Testis (tissue), 3 donors: Measurements from ENCODE around the gene ADORA1. TPM values are rescaled to one million over a fixed set of nuclear protein-coding genes. Genes with fewer than 3 reads are reported as not detected.
A peak's percentile ranks its signal among the peaks of the same experiment; 100 is the strongest.

Experiments
- DNase-seq: peaks from one replicate; pipeline ENCODE4 v3.0.0-alpha.2; 2019
- H3K27ac ChIP-seq, 2 donors: fragments of 200-600 bp; sonication (generic); one replicate each; pipeline ENCODE4 v1.5.1; 2019
- H3K27me3 ChIP-seq: fragments of 200-600 bp; sonication (generic); one replicate; pipeline ENCODE4 v1.5.1; 2019
- H3K36me3 ChIP-seq: fragments of 200-600 bp; sonication (generic); one replicate; pipeline ENCODE4 v1.5.1; 2017; ENCODE audit warnings: low read depth; ENCODE audit errors: missing control alignments
- H3K4me1 ChIP-seq: fragments of 200-600 bp; sonication (generic); one replicate; pipeline ENCODE4 v1.5.1; 2019
- H3K4me3 ChIP-seq, 2 donors: fragments of 200-600 bp; sonication (generic); one replicate each; pipeline ENCODE4 v1.5.1; 2017 to 2019
- H3K9me3 ChIP-seq: fragments of 200-600 bp; sonication (generic); one replicate; pipeline ENCODE4 v1.5.1; 2017
- POLR2A ChIP-seq: fragments of 450-650 bp; IDR thresholded peaks from one replicate; pipeline ENCODE4 v1.6.1; 2017; ENCODE audit warnings: antibody characterized with exemption, mild to moderate bottlenecking, moderate library complexity
- WGBS, 2 donors: methylation state at CpG; one replicate each; pipeline ENCODE4 v1.1.5; 2018; 5-methylcytosine and 5-hydroxymethylcytosine counted together
- intact Hi-C: fragments of 100-400 bp; cut with DNase I; formaldehyde crosslinking; loops from one replicate; pipeline ENCODE4 v1.15.1; 2023; ENCODE audit warnings: low total_unique reads
- polyA plus RNA-seq: library from polyadenylated mRNA; stranded (reverse); fragments of 350-450 nt; fragmentation: Illumina TruSeq; extraction: RNeasy Lipid Tissue Mini Kit (QIAGEN cat#74804); gene quantifications from one replicate; pipeline ENCODE4 v1.2.3, GENCODE V29; 2014; ENCODE audit warnings: low read depth, low replicate concordance; ENCODE audit not compliant: insufficient read depth
- total RNA-seq, 2 donors: library from RNA; depleted of rRNA; stranded (reverse); fragments of >200 nt; gene quantifications; one replicate each; pipeline ENCODE4 v1.2.3, GENCODE V29; 2016
- TF ChIP-seq, protein P1 (sequence below), 3 experiments: fragments of 450-650 bp in 2 of 3; fragments of 200-600 bp in 1 of 3; sonication (generic) in 1 of 3; IDR thresholded peaks; one replicate each; pipeline ENCODE4 v1.5.1; 2016 to 2019; ENCODE audit warnings: antibody characterized with exemption in 3 of 3, mild to moderate bottlenecking in 2 of 3, moderate library complexity in 1 of 3

The ADORA1 gene
- total and polyA plus RNA-seq, 3 donors from 2014 or later = 43.2 to 68.6 (median 61.9) TPM

DNA sequence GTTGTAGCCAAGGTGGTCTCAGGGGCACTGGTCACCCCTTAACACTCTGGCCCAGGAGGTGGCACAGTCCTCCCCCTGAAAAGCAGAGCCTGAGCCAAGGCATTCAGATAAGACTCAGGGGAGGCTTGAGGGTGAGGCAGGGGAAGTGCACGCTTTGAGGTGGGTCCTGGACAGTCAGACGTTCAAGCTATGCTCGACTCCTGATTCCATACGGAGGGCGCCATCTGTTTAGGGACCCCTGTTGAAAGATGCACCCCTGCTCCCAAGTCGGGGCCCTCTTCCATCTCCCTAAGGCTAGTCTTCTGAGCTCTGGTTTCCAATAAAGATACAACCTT is 71.9 kb downstream of the ADORA1 start:
- 88% methylated on average over 6 of the region's 6 CpGs for WGBS, 2 donors
- Histone ChIP-seq H3K4me3 (no peak overlapping the region), H3K4me1 (no peaks in the 10 kb centered on the region), H3K9me3 (no peaks in the 10 kb centered on the region), H3K27me3 (no peaks in the 10 kb centered on the region), H3K27ac (no peak overlapping the region), H3K36me3 (no peaks in the 10 kb centered on the region)
- intact Hi-C loops = no loop called here
- no peak for DNase-seq
- TF ChIP-seq POLR2A = no peak
- TF ChIP-seq, protein P1, sequence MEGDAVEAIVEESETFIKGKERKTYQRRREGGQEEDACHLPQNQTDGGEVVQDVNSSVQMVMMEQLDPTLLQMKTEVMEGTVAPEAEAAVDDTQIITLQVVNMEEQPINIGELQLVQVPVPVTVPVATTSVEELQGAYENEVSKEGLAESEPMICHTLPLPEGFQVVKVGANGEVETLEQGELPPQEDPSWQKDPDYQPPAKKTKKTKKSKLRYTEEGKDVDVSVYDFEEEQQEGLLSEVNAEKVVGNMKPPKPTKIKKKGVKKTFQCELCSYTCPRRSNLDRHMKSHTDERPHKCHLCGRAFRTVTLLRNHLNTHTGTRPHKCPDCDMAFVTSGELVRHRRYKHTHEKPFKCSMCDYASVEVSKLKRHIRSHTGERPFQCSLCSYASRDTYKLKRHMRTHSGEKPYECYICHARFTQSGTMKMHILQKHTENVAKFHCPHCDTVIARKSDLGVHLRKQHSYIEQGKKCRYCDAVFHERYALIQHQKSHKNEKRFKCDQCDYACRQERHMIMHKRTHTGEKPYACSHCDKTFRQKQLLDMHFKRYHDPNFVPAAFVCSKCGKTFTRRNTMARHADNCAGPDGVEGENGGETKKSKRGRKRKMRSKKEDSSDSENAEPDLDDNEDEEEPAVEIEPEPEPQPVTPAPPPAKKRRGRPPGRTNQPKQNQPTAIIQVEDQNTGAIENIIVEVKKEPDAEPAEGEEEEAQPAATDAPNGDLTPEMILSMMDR (IDR thresholded peaks at IDR 0.05) = no peak

DNA sequence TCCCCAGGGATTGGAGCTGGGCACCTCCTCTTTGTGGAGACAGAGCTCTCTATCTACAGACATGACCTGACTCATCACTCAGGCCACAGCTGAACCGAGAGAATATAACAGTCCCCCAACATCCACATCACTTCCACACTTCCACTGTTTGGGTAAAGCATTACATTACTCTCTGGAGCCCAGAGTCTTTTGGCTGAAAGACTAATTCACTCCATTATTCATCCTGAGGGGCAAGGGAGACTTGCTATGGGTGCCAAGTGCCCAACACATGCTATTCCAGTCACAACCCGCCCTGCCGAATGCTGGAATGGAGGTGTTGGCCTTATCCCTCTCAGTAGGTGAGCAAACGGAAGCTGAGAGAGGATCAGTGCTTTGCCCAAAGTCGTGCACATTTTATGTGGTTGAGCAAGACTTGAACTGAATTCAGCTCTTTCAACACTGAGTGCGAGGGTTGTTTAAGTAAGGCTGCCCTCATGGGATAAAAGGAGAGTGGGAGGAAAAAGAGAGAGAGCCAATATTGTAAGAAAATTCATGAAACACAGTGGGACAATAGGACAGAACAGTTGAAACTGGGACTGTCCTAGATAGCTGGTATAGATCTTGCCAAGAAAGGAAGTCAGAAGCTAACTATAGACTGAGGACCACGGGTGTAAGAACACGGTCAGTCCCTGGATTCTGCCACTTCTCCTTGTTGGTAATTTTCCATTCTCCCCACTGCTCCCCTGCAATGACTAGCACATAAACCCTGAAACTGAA is 72.5 kb downstream of the ADORA1 start:
- Histone ChIP-seq H3K27ac (peak overlapping the region in 1 of 2 donors; percentile 15), H3K27me3 (no peaks in the 10 kb centered on the region), H3K4me3 (no peak overlapping the region), H3K4me1 (no peaks in the 10 kb centered on the region), H3K9me3 (no peaks in the 10 kb centered on the region), H3K36me3 (no peaks in the 10 kb centered on the region)
- no peak for DNase-seq
- intact Hi-C loops = no loop called here
- WGBS, 2 donors = 59 to 78% methylated on average over 8 of the region's 8 CpGs
- TF ChIP-seq, protein P1 (IDR thresholded peaks at IDR 0.05) = no peak
- no peak for TF ChIP-seq POLR2A

DNA sequence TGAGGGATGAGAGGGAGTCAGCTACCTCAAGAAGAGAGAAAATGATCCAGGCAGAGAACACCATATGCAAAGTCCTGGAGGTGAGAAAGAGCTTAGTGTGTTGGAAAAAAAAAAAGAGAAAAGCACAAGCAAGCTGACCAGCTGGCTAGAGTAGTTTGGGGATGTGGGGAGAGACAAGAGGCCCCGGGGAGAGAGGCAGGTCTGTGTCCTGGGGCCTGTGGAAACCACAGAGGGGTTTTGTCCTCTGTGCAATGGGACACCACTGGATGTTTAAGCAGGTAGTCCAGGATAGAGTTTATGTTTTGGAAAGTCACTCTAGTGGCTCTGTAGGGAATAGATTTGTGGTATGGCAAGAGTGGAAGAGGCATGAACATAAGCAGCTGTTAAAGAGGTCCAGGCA is 73.4 kb downstream of the ADORA1 start:
- Histone ChIP-seq H3K36me3 (no peaks in the 10 kb centered on the region), H3K27ac (no peak overlapping the region), H3K4me3 (no peak overlapping the region), H3K27me3 (no peaks in the 10 kb centered on the region), H3K4me1 (no peaks in the 10 kb centered on the region), H3K9me3 (no peaks in the 10 kb centered on the region)
- DNase-seq = no peak
- WGBS, 2 donors = 72 to 74% methylated on average over 1 of the region's 1 CpG
- intact Hi-C loops = no loop called here
- TF ChIP-seq, protein P1 (IDR thresholded peaks at IDR 0.05) = no peak
- no peak for TF ChIP-seq POLR2A

DNA sequence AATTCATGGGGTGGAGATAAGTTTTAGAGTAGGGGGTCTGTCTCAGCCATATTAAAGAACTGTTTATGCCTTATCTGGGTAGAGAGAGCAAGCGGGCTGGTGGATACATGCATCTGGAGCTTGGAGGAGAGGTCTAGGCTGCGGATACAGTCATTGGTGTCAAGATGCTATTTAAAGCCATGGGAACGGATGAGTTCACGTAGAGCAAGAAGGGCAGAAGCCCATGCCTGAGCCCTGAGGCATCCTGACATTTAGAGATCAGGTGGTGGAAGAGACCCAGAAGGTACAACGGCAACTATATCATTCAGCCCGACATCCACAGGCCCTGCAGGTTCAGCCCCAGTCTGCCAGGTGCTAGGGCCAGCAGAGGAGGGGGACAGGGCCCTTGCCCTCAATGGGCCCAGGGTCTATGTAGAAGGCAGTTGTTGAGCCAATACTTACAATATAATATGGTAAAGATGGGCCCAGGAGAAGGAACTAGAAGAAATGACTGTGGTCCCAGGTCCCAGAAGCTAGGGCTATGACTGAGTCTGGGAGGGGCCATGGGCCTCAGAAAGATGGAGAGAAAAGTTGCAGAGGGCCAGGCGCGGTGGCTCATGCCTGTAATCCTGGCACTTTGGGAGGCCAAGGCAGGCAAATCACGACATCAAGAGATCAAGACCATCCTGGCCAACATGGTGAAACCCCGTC is 74.1 kb downstream of the ADORA1 start:
- H3K27me3 ChIP-seq = no peaks in the 10 kb centered on the region
- no peaks in the 10 kb centered on the region for H3K36me3 ChIP-seq
- H3K4me1 ChIP-seq = no peaks in the 10 kb centered on the region
- no peak for DNase-seq
- intact Hi-C loops = no loop called here
- no peaks in the 10 kb centered on the region for H3K9me3 ChIP-seq
- WGBS, 2 donors = 86 to 94% methylated on average over 10 of the region's 10 CpGs
- no peak overlapping the region for H3K27ac ChIP-seq
- no peak overlapping the region for H3K4me3 ChIP-seq
- TF ChIP-seq, protein P1 (IDR thresholded peaks at IDR 0.05) = no peak
- TF ChIP-seq POLR2A = no peak
